OCI-LY3 (cell line): ENCODE measurements around the gene SPDYE1.
"Not testable (repeated sequence)": the region's sequence is repeated elsewhere in the genome, so short reads cannot be mapped to it uniquely, and the experiment has no call there.

Experiments
- CTCF ChIP-seq: fragments of 200-600, 300-600 bp; sonication (generic); IDR thresholded peaks from 2 replicates; pipeline ENCODE4 v1.5.1; 2014; ENCODE audit warnings: antibody characterized with exemption, low read length, low read depth
- EZH2phosphoT487 ChIP-seq: fragments of 200-600 bp; shearing (Covaris generic); IDR thresholded peaks from 2 replicates; pipeline ENCODE4 v1.6.1; 2018; ENCODE audit warnings: antibody characterized with exemption, mixed run types, low read depth

DNA sequence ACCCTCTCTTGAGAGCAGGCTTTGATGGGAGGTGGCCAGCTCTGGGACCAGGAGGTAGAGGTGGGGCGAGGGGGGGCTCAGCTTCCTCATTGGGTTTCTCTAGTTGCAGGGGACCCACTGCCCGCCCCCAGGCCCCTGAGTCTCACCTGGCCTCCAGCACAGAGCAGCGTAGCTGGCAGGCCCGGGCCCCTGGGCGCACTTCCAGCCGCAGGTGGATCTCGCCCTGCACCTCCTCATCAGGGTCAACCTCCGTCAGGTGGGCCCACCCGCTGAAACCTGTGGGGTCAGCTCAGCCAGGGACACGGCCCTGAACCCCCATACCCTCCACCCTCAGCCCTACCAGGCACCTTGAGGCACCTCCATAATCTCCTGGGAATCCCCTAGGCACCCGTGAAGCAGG is 28.1 kb upstream of the SPDYE1 start:
- not testable (repeated sequence) for TF ChIP-seq CTCF, EZH2phosphoT487
